OCI-LY3 (cell line): ENCODE measurements around the gene EFCAB10.
"Not testable (repeated sequence)": the region's sequence is repeated elsewhere in the genome, so short reads cannot be mapped to it uniquely, and the experiment has no call there.

Experiments used
- H2AFZ ChIP-seq: fragments of 200-600, 300-600 bp; shearing (Covaris generic); 2 replicates; pipeline ENCODE4 v1.6.0; 2014; ENCODE audit warnings: antibody characterized with exemption, low read depth, low read length
- H3K27ac ChIP-seq: fragments of 200-600, 300-600 bp; sonication (generic); 2 replicates; pipeline ENCODE4 v1.5.1; 2014; ENCODE audit warnings: mild to moderate bottlenecking, low read length, moderate library complexity, mixed read lengths
- H3K27me3 ChIP-seq: fragments of 200-600, 300-600 bp; sonication (generic); 2 replicates; pipeline ENCODE4 v1.6.1; 2014; ENCODE audit warnings: low read depth, low read length, mixed read lengths
- H3K36me3 ChIP-seq: fragments of 200-600, 300-600 bp; sonication (generic); replicated peaks from 2 replicates; pipeline ENCODE3; 2014; ENCODE audit warnings: low read depth, low read length, mixed read lengths
- H3K4me1 ChIP-seq: fragments of 300-600, 200-600 bp; sonication (generic); 2 replicates; pipeline ENCODE4 v1.6.1; 2014; ENCODE audit warnings: low read length, mixed read lengths
- H3K4me2 ChIP-seq: fragments of 200-600, 300-600 bp; sonication (generic); 2 replicates; pipeline ENCODE4 v1.6.1; 2014; ENCODE audit warnings: low read length, mixed read lengths
- H3K4me3 ChIP-seq: fragments of 300-600, 200-600 bp; sonication (generic); 2 replicates; pipeline ENCODE4 v1.5.1; 2014; ENCODE audit warnings: antibody characterized with exemption, mild to moderate bottlenecking, low read length, moderate library complexity
- H3K79me2 ChIP-seq: fragments of 300-600, 200-600 bp; shearing (Covaris generic); 2 replicates; pipeline ENCODE4 v1.6.1; 2014; ENCODE audit warnings: mild to moderate bottlenecking, low read length, mixed read lengths
- H3K9ac ChIP-seq: fragments of 300-600, 200-600 bp; shearing (Covaris generic); 2 replicates; pipeline ENCODE4 v1.6.0; 2014; ENCODE audit warnings: mild to moderate bottlenecking, low read length, moderate library complexity
- H3K9me3 ChIP-seq: fragments of 200-600, 300-600 bp; shearing (Covaris generic); 2 replicates; pipeline ENCODE4 v1.6.1; 2014; ENCODE audit warnings: low read length, mixed read lengths; ENCODE audit not compliant: insufficient read depth
- H4K20me1 ChIP-seq: fragments of 200-600, 300-600 bp; sonication (generic); 2 replicates; pipeline ENCODE4 v1.6.1; 2016; ENCODE audit warnings: low read length, mixed read lengths; ENCODE audit not compliant: insufficient read depth
- EZH2phosphoT487 ChIP-seq: fragments of 200-600 bp; shearing (Covaris generic); IDR thresholded peaks from 2 replicates; pipeline ENCODE4 v1.6.1; 2018; ENCODE audit warnings: antibody characterized with exemption, mixed run types, low read depth
- TF ChIP-seq, protein P1 (sequence below): fragments of 200-600, 300-600 bp; sonication (generic); IDR thresholded peaks from 2 replicates; pipeline ENCODE4 v1.5.1; 2014; ENCODE audit warnings: antibody characterized with exemption, low read length, low read depth

EFCAB10 gene

DNA sequence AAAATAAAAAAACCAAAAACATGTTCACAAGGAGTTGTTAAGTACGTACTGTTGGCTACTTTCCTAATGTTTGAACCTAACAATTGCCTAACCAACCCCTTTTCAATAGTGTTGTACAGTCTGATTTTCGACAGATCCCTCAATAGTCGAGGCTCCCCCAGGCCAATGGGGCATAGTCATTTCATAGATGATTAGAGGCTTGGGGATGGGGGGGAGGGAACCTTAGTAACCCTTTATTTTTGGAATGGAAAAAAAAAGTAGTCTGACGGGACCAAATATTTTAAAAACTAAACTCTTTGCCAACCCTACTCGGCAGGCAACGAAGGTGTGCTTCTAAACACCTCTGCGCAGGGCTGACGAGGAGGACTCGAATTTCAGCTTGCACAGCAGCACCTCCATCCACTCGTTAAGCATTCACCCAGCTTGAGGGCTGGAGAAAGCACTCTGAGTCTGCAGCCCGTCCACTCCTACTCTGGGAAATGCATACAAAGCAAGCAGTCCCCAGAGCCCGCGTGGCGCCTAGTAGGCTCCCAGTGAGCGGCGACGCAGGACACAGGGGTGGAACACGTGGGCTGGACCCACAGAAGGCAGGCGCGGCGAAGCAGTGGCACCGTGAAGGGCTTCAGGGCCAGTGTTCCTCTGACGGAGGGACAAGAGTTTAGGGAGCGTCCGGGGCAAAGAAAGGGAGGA lies 60.1 kb downstream of the EFCAB10 start:
- peaks cover 57% of the 10 kb centered on the region for H3K79me2 ChIP-seq
- H3K4me3 ChIP-seq: peak overlapping the region; percentile 87
- H3K9me3 ChIP-seq: no peaks in the 10 kb centered on the region
- peak overlapping the region; percentile 73 for H3K4me2 ChIP-seq
- peaks cover 3% of the 10 kb centered on the region; the same call in 1 of the 2 replicates for H4K20me1 ChIP-seq
- TF ChIP-seq EZH2phosphoT487: no peak
- TF ChIP-seq, protein P1, sequence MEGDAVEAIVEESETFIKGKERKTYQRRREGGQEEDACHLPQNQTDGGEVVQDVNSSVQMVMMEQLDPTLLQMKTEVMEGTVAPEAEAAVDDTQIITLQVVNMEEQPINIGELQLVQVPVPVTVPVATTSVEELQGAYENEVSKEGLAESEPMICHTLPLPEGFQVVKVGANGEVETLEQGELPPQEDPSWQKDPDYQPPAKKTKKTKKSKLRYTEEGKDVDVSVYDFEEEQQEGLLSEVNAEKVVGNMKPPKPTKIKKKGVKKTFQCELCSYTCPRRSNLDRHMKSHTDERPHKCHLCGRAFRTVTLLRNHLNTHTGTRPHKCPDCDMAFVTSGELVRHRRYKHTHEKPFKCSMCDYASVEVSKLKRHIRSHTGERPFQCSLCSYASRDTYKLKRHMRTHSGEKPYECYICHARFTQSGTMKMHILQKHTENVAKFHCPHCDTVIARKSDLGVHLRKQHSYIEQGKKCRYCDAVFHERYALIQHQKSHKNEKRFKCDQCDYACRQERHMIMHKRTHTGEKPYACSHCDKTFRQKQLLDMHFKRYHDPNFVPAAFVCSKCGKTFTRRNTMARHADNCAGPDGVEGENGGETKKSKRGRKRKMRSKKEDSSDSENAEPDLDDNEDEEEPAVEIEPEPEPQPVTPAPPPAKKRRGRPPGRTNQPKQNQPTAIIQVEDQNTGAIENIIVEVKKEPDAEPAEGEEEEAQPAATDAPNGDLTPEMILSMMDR: no peak
- H3K27me3 ChIP-seq: no peaks in the 10 kb centered on the region
- H3K27ac ChIP-seq: peak overlapping the region; percentile 20; the same call in 1 of the 2 replicates
- peaks cover 6% of the 10 kb centered on the region for H3K36me3 ChIP-seq
- H3K4me1 ChIP-seq: peaks cover 8% of the 10 kb centered on the region; the same call in 1 of the 2 replicates
- H3K9ac ChIP-seq: peak overlapping the region; percentile 73
- H2AFZ ChIP-seq: peak overlapping the region; percentile 28

DNA sequence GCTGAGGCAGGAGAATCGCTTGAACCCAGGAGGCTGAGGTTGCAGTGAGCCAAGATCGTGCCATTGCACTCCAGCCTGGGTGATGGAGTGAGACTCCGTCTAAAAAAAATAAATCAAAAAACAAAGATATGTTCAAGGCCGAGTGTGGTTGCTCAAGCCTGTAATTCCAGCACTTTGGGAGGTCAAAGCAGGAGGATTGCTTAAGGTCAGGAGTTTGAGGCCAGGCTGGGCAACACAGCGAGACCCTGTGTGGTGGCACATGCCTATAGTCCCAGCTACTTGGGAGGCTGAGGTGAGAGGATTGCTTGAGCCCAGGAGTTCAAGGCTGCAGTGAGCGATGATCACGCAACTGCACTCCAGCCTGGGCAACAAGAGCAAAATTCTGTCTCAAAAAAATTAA lies 60.7 kb downstream of the EFCAB10 start:
- not testable (repeated sequence) for H4K20me1 ChIP-seq, H3K4me1 ChIP-seq, H3K9me3 ChIP-seq, H2AFZ ChIP-seq, H3K27ac ChIP-seq, H3K36me3 ChIP-seq, H3K9ac ChIP-seq, H3K27me3 ChIP-seq
- Histone ChIP-seq H3K79me2 (peaks cover 61% of the 10 kb centered on the region), H3K4me2 (peak overlapping the region; percentile 73), H3K4me3 (peak overlapping the region; percentile 87)

DNA sequence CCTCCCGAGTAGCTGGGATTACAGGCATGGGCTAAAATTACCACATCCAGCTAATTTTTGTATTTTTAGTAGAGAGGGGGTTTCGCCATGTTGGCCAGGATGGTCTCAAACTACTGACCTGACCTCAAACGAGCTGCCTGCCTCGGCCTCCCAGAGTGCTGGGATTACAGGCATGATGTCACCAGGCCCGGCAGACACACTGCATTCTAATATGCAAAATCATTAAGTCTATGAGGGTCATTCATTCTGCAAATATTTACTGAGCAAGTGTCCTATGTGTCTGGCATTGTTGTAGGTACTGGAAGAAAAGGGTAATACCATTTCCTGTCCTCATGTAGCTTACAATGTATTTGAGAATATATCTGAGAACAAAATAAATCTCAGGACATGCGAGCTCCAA lies 61.9 kb downstream of the EFCAB10 start:
- no peaks in the 10 kb centered on the region for H3K27me3 ChIP-seq
- H3K4me3 ChIP-seq: no peak overlapping the region
- peaks cover 3% of the 10 kb centered on the region; the same call in 1 of the 2 replicates for H4K20me1 ChIP-seq
- H3K9me3 ChIP-seq: no peaks in the 10 kb centered on the region
- no peak overlapping the region for H3K9ac ChIP-seq
- peaks cover 9% of the 10 kb centered on the region for H3K36me3 ChIP-seq
- no peak overlapping the region for H3K4me2 ChIP-seq
- no peak overlapping the region for H3K27ac ChIP-seq
- H3K79me2 ChIP-seq: peaks cover 74% of the 10 kb centered on the region
- H2AFZ ChIP-seq: no peak overlapping the region
- TF ChIP-seq, protein P1: no peak
- TF ChIP-seq EZH2phosphoT487: no peak
- H3K4me1 ChIP-seq: peaks cover 8% of the 10 kb centered on the region; the same call in 1 of the 2 replicates

DNA sequence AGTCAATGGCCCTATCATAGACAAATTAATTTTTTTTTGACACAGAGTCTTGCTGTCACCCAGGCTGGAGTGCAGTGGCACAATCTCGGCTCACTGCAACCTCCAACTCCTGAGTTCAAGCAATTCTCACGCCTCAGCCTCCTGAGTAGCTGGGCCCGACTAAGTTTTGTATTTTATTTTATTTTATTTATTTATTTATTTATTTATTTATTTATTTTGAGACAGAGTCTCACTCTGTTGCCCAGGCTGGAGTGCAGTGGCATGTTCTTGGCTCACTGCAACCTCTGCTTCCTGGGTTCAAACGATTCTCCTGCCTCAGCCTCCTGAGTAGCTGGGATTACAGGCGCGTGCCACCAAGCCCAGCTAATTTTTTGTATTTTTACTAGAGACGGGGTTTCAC lies 65.7 kb downstream of the EFCAB10 start:
- peaks cover 91% of the 10 kb centered on the region for H3K79me2 ChIP-seq
- peaks cover 15% of the 10 kb centered on the region for H3K36me3 ChIP-seq

More for the DNA sequence above, 65.7 kb downstream of the EFCAB10 start:
- H3K9ac ChIP-seq, H2AFZ ChIP-seq, H3K9me3 ChIP-seq, H3K4me2 ChIP-seq, H3K27ac ChIP-seq, H3K4me3 ChIP-seq, H3K4me1 ChIP-seq, H4K20me1 ChIP-seq, H3K27me3 ChIP-seq: not testable (repeated sequence)
